ENCODE data around the gene FER1L5. TPM values are rescaled to one million over a fixed set of nuclear protein-coding genes. Genes with fewer than 3 reads are reported as not detected.

The FER1L5 gene
- total RNA-seq, 1 experiment from 2014 or later = 0.91 TPM

- Histone ChIP-seq H3K4me1 (ENCODE audit: control insufficient read depth in 1 of 2, insufficient read depth in 2 of 2, low read length in 2 of 2) (no peaks in the 10 kb centered on the region), H3K9me2 (ENCODE audit: insufficient read depth) (no peaks in the 10 kb centered on the region), H3K4me2 (ENCODE audit: low read length) (no peak overlapping the region), H3K36me3 (ENCODE audit: control insufficient read depth in 1 of 2, insufficient read depth in 2 of 2, low read length in 2 of 2) (peaks cover 27 to 54% of the 10 kb centered on the region in 2 experiments), H4K20me1 (ENCODE audit: insufficient read depth) (no peaks in the 10 kb centered on the region), H3K27ac (ENCODE audit: low read depth, low read length) (no peak overlapping the region), H3K79me2 (ENCODE audit: insufficient read depth, low read length) (no peaks in the 10 kb centered on the region), H2AFZ (ENCODE audit: low read depth, low read length, poor library complexity, severe bottlenecking) (no peak overlapping the region), H3K9ac (ENCODE audit: low read length) (no peak overlapping the region), H3K4me3 (replicated peaks in 1 of 2; ENCODE audit: low read depth in 1 of 2, low read length in 2 of 2) (no peak overlapping the region), H3K27me3 (ENCODE audit: insufficient read depth, low read length) (no peaks in the 10 kb centered on the region), H3K9me3 (ENCODE audit: control insufficient read depth in 1 of 2, insufficient read depth in 1 of 2, low read depth in 1 of 2, low read length in 2 of 2) (no peaks in the 10 kb centered on the region)
- TF ChIP-seq ZFX (IDR thresholded peaks at IDR 0.05) (no peak), EZH2phosphoT487 (IDR thresholded peaks at IDR 0.05; ENCODE audit: borderline replicate concordance) (no peak), MAX (IDR thresholded peaks at IDR 0.05) (no peak), ZNF274 (IDR thresholded peaks at IDR 0.05; ENCODE audit: low read depth, low read length) (no peak), SRF (IDR thresholded peaks at IDR 0.05; ENCODE audit: low read depth) (no peak), CBX3 (IDR thresholded peaks at IDR 0.05; ENCODE audit: low read depth) (no peak), SIN3A (IDR thresholded peaks at IDR 0.05; ENCODE audit: low read depth) (no peak), REST (IDR thresholded peaks at IDR 0.05; ENCODE audit: low read depth) (no peak), ELF1 (IDR thresholded peaks at IDR 0.05; ENCODE audit: borderline replicate concordance, low read depth) (no peak), POLR2AphosphoS5 (IDR thresholded peaks at IDR 0.05; ENCODE audit: low read depth, low read length) (no peak), POLR2A (IDR thresholded peaks at IDR 0.05; ENCODE audit: borderline replicate concordance, extremely low read depth, insufficient read depth, insufficient read length) (no peak), RAD21 (IDR thresholded peaks at IDR 0.05; ENCODE audit: low read depth) (no peak), YY1 (IDR thresholded peaks at IDR 0.05; ENCODE audit: extremely low read depth, insufficient replicate concordance, low read depth, low read length) (no peak), CTCF (IDR thresholded peaks at IDR 0.05 in 2 of 3, conservative IDR thresholded peaks at IDR 0.05 in 1 of 3; ENCODE audit: borderline replicate concordance in 1 of 3, insufficient read depth in 1 of 3, low read depth in 2 of 3, low read length in 2 of 3) (no peak)
- TF ChIP-seq, protein P1, sequence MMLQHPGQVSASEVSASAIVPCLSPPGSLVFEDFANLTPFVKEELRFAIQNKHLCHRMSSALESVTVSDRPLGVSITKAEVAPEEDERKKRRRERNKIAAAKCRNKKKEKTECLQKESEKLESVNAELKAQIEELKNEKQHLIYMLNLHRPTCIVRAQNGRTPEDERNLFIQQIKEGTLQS (IDR thresholded peaks at IDR 0.05) = no peak
- TF ChIP-seq, protein P2, sequence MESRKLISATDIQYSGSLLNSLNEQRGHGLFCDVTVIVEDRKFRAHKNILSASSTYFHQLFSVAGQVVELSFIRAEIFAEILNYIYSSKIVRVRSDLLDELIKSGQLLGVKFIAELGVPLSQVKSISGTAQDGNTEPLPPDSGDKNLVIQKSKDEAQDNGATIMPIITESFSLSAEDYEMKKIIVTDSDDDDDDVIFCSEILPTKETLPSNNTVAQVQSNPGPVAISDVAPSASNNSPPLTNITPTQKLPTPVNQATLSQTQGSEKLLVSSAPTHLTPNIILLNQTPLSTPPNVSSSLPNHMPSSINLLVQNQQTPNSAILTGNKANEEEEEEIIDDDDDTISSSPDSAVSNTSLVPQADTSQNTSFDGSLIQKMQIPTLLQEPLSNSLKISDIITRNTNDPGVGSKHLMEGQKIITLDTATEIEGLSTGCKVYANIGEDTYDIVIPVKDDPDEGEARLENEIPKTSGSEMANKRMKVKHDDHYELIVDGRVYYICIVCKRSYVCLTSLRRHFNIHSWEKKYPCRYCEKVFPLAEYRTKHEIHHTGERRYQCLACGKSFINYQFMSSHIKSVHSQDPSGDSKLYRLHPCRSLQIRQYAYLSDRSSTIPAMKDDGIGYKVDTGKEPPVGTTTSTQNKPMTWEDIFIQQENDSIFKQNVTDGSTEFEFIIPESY (IDR thresholded peaks at IDR 0.05; ENCODE audit: extremely low read depth, insufficient replicate concordance, low read length) = no peak
- intact Hi-C loops (cut with micrococcal nuclease) = no loop called here
- no TSS peak for BruUV-seq (replicated peaks)
- DNase-seq (ENCODE audit: low read depth, low spot score) (no peak), ATAC-seq (no peak)
- ChIA-PET RAD21 (ENCODE audit: low non-redundant PET in 1 of 2, low total read pairs in 2 of 2, uncharacterized antibody in 2 of 2, unreplicated experiment in 2 of 2) (no interaction called here), CTCF (no interaction called here), POLR2A (no interaction called here)
Observed at GRCh38 chr2:96594691-96595152, 47.8 kb upstream of the FER1L5 start.
